CD4-positive, alpha-beta T cell (primary cell): Measurements from ENCODE around the gene PARD6B. TPM values are rescaled to one million over a fixed set of nuclear protein-coding genes. Genes with fewer than 3 reads are reported as not detected.
A peak's percentile ranks its signal among the peaks of the same experiment; 100 is the strongest.

Source experiments
- ATAC-seq: fragments of 200-7000 bp; cut with Tn5 transposase; one replicate; pipeline ENCODE4 v1.10.0; 2022; ENCODE audit warnings: mild to moderate bottlenecking; ENCODE audit not compliant: poor library complexity
- CTCF ChIA-PET: fragments of 350-600 bp; sonication (Branson Sonifier 250); formaldehyde crosslinking; loops from one replicate; lab custom pipeline; 2021; ENCODE audit warnings: antibody characterized with exemption, inconsistent platforms; lab: Charles Lee
- POLR2A ChIA-PET: fragments of 350-600 bp; sonication (Branson Sonifier 250); formaldehyde crosslinking; loops from one replicate; lab custom pipeline; 2021; ENCODE audit warnings: antibody characterized with exemption, inconsistent platforms; lab: Charles Lee
- DNase-seq, 14 experiments: peaks; one replicate each; pipeline ENCODE4 v3.0.0-alpha.2; 2013 to 2020; ENCODE audit warnings: mixed read lengths in 2 of 14
- H3K27ac ChIP-seq, 2 donors: one replicate each; pipeline versions ENCODE4 v1.5.1 to v1.7.0; 2013; ENCODE audit warnings: low read length in 2 of 2, low read depth in 1 of 2, mild to moderate bottlenecking in 1 of 2
- H3K27me3 ChIP-seq, 2 experiments: 1 replicate in 1 of 2; 2 replicates in 1 of 2; pipeline versions ENCODE4 v1.6.1 to v1.7.0; 2013; ENCODE audit warnings: low read length in 2 of 2, control low read depth in 1 of 2, mild to moderate bottlenecking in 1 of 2, moderate library complexity in 1 of 2; ENCODE audit not compliant: insufficient read depth in 2 of 2, control insufficient read depth in 1 of 2
- H3K36me3 ChIP-seq: one replicate; pipeline ENCODE4 v1.6.1; 2013; ENCODE audit warnings: low read length, control low read depth; ENCODE audit not compliant: insufficient read depth
- H3K4me1 ChIP-seq: one replicate; pipeline ENCODE4 v1.6.1; 2013; ENCODE audit warnings: low read length, control low read depth; ENCODE audit not compliant: insufficient read depth
- H3K4me3 ChIP-seq: one replicate; pipeline ENCODE4 v1.5.1; 2013; ENCODE audit warnings: mild to moderate bottlenecking, low read length, moderate library complexity
- H3K9me3 ChIP-seq, 2 experiments: 1 replicate in 1 of 2; 2 replicates in 1 of 2; pipeline versions ENCODE4 v1.6.1 to v1.7.0; 2013; ENCODE audit warnings: low read length in 2 of 2, mild to moderate bottlenecking in 2 of 2, control low read depth in 1 of 2, moderate library complexity in 1 of 2; ENCODE audit not compliant: control insufficient read depth in 1 of 2, insufficient read depth in 1 of 2
- H3K27ac Mint-ChIP-seq: one replicate; pipeline ENCODE4 v1.8.0; 2020; ENCODE audit warnings: mixed read lengths
- H3K27me3 Mint-ChIP-seq: one replicate; pipeline ENCODE4 v1.8.0; 2021; ENCODE audit warnings: mixed read lengths
- H3K36me3 Mint-ChIP-seq: one replicate; pipeline ENCODE4 v1.8.0; 2021; ENCODE audit warnings: low read depth, mixed read lengths
- H3K4me1 Mint-ChIP-seq: one replicate; pipeline ENCODE4 v1.8.0; 2021; ENCODE audit warnings: low read depth, mixed read lengths
- H3K4me3 Mint-ChIP-seq: one replicate; pipeline ENCODE4 v1.8.0; 2020; ENCODE audit warnings: mild to moderate bottlenecking, mixed read lengths
- H3K9me3 Mint-ChIP-seq: one replicate; pipeline ENCODE4 v1.8.0; 2020; ENCODE audit warnings: mixed read lengths
- intact Hi-C, 2 experiments: fragments of 100-400 bp; cut with DNase I in 1 of 2; cut with micrococcal nuclease in 1 of 2; formaldehyde crosslinking; loops; one replicate each; pipeline versions ENCODE4 v1.15.1 to v1.9.0; 2023 to 2025; cut with DNase I, micrococcal nuclease
- total RNA-seq, 174 experiments: library from RNA in 2 of 174; stranded (reverse) in 2 of 174; gene quantifications; one replicate each; pipeline ENCODE4 v1.2.3 and lab custom pipeline; 2021 to 2026
- TF ChIP-seq, protein P1 (sequence below): fragments of 200-600 bp; IDR thresholded peaks from one replicate; pipeline ENCODE4 v1.8.0; 2022; ENCODE audit warnings: antibody characterized with exemption, mild to moderate bottlenecking

Gene PARD6B
- total RNA-seq, 2 experiments from 2014 or later, result 5.6 to 8.2 TPM

DNA sequence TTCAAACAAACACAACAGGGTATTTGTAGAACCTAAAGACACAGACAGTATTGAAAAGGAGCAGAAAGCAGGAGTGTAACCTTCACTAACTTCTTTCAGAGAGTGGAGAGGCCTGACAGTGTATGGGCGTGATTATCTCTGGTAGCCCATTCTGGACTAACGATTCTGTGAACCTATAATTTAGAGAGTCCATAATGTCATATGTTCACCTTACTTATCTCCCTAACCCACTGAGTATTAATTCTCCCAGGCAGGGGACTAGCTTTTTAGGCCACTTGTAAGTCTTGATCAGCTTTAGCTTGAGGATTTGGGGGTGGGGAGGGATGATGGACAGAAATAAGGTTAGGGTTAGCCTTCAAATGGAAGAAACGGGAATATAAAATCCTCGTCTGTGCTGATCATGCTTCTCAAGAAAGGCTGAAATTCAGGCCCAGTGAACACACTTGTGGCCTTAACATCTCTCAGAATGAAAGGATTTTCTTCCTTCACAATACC lies 2.8 kb upstream of the PARD6B start:
- Histone ChIP-seq H3K9me3 (no peaks in the 10 kb centered on the region), H3K27me3 (peaks cover 0 to 2% of the 10 kb centered on the region in 2 experiments), H3K27ac (no peak overlapping the region), H3K4me1 (peaks cover 16% of the 10 kb centered on the region), H3K4me3 (no peak overlapping the region), H3K36me3 (no peaks in the 10 kb centered on the region)
- TF ChIP-seq, protein P1, sequence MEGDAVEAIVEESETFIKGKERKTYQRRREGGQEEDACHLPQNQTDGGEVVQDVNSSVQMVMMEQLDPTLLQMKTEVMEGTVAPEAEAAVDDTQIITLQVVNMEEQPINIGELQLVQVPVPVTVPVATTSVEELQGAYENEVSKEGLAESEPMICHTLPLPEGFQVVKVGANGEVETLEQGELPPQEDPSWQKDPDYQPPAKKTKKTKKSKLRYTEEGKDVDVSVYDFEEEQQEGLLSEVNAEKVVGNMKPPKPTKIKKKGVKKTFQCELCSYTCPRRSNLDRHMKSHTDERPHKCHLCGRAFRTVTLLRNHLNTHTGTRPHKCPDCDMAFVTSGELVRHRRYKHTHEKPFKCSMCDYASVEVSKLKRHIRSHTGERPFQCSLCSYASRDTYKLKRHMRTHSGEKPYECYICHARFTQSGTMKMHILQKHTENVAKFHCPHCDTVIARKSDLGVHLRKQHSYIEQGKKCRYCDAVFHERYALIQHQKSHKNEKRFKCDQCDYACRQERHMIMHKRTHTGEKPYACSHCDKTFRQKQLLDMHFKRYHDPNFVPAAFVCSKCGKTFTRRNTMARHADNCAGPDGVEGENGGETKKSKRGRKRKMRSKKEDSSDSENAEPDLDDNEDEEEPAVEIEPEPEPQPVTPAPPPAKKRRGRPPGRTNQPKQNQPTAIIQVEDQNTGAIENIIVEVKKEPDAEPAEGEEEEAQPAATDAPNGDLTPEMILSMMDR, result no peak
- H3K4me1 Mint-ChIP-seq, result peaks cover 21% of the 10 kb centered on the region
- H3K27ac Mint-ChIP-seq, result no peak overlapping the region
- H3K4me3 Mint-ChIP-seq, result peak overlapping the region; percentile 56
- intact Hi-C loops, result loop anchor here in 1 of 2 experiments (2.0 kb wide), 1 partner anchor 218 kb away; the partner anchor contains the start of gene PTPN1
- ChIA-PET POLR2A (interaction anchor here (1.2 kb wide), 1 partner anchor 11 kb away, joined by 3 read pairs; no protein-coding TSS in a partner anchor), CTCF (interaction anchor here (1.2 to 2.1 kb wide), 2 partner anchors 21 to 66 kb away, joined by 5 to 6 read pairs; partner anchors contain the start of gene BCAS4)
- DNase-seq, result no peak
- no peak for ATAC-seq
- no peaks in the 10 kb centered on the region for H3K9me3 Mint-ChIP-seq
- H3K36me3 Mint-ChIP-seq, result peaks cover 7% of the 10 kb centered on the region
- H3K27me3 Mint-ChIP-seq, result no peaks in the 10 kb centered on the region

DNA sequence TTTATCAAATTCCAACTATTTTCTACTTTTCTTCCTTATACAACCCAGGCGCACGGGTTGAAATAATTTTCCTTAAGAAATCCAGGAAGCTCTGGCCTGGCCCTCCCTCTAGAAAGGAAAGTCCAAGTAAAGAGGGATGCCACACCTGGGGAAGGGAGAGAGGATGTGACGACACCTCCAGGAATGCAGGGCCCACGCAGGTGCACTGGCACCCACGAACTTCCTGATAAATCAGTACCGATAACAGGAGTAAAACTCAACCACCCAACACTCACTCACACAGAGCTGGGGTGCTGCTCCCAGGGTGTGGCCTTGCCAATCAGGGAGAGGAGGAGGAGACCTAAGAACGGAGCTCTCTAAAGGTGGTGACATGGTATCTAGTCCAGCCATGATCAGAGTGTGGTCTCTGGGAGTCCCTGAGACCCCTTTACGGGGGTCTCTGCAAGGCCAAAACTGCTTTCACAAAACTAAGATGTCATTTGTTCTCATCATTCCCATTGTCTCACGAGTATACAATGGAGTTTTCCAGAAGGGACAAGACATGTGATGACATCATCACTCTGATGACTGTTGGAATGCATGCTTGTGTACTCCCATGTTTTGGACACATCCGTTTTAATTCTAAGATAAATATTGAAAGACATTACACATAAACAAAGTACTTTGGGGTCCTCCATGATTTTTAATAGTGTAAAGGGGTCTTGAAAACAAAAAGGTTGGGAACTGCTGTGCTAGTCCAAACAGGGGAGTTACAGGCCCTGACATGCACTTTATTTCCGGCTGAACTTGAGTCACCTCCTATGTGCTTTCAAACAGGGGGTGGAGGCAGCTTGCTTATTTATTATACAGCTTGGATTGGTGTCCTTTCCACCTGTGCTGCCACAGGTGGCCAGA lies 2.2 kb upstream of the PARD6B start:
- TF ChIP-seq, protein P1, result no peak
- Mint-ChIP-seq H3K36me3 (peaks cover 12% of the 10 kb centered on the region), H3K27me3 (no peaks in the 10 kb centered on the region), H3K4me3 (peak overlapping the region; percentile 42), H3K4me1 (peaks cover 27% of the 10 kb centered on the region), H3K27ac (no peak overlapping the region), H3K9me3 (no peaks in the 10 kb centered on the region)
- intact Hi-C loops, result loop anchor here in 1 of 2 experiments (2.0 kb wide), 1 partner anchor 218 kb away; the partner anchor contains the start of gene PTPN1
- Histone ChIP-seq H3K4me3 (no peak overlapping the region), H3K4me1 (peaks cover 16% of the 10 kb centered on the region), H3K27ac (no peak overlapping the region), H3K9me3 (no peaks in the 10 kb centered on the region), H3K36me3 (no peaks in the 10 kb centered on the region), H3K27me3 (peaks cover 0 to 2% of the 10 kb centered on the region in 2 experiments)
- ChIA-PET POLR2A (interaction anchor here (1.2 to 2.2 kb wide), 2 partner anchors 10 to 202 kb away, joined by 3 to 9 read pairs; partner anchors contain the start of gene ADNP), CTCF (interaction anchor here (2.1 kb wide), 1 partner anchor 66 kb away, joined by 6 read pairs; the partner anchor contains the start of gene BCAS4)
- DNase-seq, result no peak
- no peak for ATAC-seq
